Measurements from ENCODE around the gene COL8A2.

COL8A2 gene

DNA sequence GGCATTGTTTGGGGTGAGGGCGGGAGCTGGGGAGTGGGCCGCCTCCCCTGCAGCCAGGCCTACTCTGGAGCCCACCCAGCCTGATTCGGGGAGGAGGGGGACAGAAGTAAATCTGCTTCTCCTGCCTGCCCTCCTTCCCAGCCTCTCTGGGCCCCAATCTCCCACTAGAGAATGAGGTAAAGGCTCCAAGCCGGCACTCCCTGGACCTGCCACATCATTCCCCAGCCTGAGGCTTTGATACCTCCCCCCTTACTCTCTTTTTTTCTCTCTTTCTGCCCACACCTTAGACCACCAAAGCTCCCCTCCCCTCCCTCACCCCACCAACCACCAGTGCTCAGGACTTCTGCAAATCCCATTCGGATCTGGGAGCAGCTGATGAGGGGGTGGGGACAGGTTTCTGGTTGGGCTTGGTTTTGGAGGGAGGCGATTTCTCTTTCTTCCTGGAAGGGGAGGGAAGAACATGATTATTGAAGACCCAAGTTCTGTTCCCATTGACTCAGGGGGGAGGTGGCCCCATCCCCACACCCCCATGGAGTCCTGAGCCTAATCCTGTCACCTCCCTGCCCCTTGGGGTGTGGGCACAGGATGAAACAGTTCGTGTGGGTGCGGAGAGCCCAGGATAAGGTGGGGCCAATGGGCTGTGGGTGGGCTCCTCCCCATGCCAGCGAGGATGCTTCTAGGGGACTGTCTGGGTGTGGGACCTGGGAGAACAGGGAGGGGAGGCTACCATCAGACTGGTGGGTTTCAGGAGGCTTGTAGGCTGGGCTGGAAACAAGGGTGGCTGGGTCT, 32.3 kb upstream of the COL8A2 start:
- DNase-seq = no peak

DNA sequence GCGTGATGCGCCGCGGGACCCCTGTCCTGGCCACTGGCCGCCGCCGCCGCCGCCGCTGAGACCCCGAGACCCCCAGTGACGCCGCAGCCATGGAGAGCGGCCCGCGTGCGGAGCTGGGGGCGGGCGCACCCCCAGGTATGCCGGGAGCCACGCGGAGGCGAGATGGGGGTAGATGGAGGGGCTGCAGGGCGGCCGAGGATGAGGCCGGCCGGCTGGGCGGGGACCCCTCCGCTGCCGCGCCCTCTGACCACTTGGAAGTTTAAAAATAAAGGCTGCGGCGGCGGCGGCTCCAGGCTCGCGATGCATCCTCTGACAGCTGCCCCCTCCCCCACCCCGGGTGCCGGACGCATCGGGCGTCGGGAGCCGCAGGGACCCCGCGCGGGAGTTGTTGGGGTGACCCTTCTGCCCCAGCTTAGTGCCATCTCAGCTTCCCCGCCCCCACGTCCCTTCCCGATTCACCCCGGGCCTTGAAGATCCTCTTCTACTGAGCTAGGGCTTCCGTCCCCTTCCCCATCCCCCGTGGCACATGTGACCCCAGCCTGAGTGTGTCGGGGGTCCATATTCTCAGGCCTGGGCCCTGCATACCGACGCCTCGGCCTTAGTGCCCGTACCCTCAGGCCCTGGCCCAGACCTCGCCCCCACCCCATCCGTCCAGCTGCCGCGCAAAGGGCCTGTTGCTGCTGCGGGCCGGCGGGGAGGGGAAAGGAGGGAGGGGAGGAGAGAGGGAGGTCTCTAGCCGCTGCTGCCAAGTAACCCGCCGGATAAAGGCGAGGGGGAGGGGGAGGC, 31.5 kb upstream of the COL8A2 start:
- DNase-seq = peak; percentile 85

DNA sequence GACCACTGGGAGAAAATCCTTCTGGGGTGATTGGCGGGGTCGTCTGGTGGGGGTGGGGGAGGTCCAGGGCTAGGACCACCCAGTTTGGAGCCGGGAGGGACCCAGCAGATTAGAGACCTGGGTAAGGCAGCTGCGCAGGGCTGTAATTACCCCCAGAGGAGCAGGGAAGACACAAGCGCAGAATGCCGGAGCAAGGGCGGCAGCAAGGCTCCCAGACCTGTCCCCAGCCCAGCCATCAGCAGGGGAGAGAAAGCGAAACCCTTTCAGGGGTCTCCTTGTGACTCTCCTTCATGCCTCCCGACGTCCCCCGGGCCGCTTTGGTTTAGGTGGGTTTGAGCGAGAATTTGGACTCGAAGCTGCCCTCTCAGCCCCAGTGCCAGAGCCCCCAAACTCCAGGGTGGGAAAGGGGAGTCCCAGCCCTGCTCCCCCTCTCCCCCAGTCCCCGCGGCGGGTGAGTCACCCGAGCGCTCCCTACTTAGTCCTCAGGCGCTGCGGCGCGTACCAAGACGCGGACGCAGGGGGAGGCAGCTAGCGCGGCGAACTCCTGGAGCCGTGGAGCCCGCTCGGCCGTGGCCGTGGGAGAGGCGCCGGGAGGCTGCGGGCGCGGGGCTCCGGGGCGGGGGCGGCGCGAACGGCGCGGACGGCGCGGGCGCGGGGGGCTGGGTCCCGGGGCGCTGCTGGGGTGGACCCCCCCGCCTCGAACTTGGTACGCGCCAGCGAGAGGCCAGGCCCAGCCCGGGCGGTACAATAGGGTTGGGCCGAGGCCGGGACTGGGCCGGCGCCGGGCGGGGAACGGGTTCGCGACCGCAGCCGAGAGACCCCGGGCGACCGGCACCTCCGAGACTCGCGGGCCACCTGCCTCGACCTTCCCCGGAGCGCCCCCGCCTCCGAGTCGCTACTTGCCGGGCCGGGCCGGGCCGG, 30.6 kb upstream of the COL8A2 start, which contains the start of gene MAP7D1:
Gene MAP7D1 (plus strand): TSS at position 753 of the 921 bp plus-strand sequence. CDS start 258 bp downstream, outside the sequence.
- DNase-seq = peak; percentile 93

DNA sequence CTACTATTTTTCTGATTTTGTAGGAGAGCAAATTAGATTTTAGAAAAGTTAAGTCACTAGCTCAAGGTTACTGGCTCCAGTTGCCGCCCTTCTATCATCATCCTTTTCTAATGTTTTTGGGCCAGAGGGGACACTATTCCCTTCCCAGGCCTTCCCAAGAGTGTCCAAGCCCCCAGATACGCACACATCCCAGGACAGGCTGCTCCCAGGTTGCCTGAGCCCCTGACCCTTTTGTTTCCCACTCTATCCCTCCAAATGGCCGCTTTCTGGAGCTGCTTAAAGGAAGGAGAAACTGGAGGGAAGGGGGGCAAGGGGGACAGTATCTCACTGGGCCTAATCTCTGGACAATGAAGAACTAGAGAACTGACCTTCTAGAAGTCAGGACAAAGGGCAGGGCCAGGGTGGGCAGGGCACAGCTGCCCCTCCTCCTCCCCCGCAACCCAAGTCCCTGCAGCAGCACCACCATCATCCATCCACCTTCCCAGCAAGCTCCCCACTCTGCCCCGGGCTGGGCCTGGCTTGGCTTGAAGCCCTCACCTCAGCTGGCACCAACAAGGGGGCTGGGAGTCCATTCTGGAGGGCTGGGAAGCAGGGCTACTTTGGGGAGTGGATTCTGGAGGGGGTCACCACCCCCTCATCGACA, 29.9 kb upstream of the COL8A2 start:
- DNase-seq = peak; percentile 28

- DNase-seq = no peak
Observed at GRCh38 chr1:36154335-36154734, 29.3 kb upstream of the COL8A2 start.

GRCh38 chr1:36153476-36153875, 28.5 kb upstream of the COL8A2 start:
- no peak for DNase-seq

DNA sequence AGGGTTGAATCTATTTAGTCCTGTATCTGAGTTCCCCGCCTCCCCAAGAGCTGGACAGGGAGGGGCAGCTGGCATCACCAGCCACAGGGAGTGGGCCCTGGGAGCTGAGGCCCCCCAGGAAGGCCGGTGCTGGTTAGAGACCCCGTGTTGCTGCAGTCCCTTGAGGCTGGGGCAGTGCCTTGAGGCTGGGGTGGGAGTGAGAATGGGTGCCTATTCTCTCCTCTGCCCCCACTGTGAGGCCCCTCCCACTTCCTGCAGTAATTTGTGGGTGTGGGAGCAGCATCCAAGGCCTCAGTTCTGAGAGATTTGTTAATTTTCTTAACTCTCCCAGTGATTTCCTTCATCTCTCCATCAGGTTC, 26.8 kb upstream of the COL8A2 start:
- peak; percentile 47 for DNase-seq

DNA sequence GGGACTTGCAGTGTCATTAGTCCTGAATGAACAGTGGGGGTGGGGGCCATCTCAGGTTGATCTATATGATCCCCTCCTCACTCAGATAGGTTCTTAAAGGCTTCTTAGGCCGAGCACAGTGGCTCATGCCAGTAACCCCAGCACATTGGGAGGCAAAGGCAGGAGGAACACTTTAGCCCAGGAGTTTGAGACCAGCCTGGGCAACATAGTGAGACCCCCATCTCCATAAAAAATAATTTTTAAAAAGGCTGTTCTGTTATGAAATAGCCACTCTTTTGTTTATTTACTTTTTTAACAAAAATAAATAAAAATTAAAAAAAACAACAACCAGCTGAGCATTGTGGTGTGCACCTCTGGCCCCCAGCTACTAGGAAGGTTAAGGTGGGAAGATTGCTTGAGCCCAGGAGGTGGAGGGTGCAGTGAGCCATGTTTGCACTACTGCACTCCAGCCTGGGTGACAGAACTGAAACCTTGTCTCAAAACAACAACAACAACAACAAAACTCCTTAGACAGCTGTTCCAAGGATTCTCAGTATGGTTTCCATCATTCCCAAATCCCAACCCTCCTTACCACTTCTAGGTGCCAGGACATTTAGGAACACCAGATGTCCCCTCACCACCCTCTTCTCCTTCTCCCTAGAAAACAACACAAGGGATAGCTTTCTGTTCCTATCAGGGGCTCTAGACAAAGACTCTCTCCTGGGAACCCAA, 26.3 kb upstream of the COL8A2 start:
- DNase-seq = no peak

- DNase-seq = peak; percentile 92
Observed at GRCh38 chr1:36150296-36151133, 25.5 kb upstream of the COL8A2 start.

DNA sequence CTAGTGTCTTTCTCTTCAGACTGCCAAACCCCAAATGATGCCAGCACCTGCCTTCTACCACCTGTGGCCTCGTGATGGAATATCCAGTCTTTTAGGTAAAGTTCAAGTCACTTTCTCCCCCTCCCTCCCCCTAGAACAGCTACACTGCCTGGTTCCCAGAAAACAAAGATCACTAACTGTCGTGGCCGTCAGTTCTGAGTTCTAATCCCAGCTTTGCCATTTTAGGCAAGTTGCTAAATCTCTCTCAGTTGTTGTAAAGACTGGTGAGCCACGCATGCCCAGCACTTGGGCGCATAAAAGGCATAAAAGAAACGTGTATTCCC, 24.9 kb upstream of the COL8A2 start:
- no peak for DNase-seq

DNA sequence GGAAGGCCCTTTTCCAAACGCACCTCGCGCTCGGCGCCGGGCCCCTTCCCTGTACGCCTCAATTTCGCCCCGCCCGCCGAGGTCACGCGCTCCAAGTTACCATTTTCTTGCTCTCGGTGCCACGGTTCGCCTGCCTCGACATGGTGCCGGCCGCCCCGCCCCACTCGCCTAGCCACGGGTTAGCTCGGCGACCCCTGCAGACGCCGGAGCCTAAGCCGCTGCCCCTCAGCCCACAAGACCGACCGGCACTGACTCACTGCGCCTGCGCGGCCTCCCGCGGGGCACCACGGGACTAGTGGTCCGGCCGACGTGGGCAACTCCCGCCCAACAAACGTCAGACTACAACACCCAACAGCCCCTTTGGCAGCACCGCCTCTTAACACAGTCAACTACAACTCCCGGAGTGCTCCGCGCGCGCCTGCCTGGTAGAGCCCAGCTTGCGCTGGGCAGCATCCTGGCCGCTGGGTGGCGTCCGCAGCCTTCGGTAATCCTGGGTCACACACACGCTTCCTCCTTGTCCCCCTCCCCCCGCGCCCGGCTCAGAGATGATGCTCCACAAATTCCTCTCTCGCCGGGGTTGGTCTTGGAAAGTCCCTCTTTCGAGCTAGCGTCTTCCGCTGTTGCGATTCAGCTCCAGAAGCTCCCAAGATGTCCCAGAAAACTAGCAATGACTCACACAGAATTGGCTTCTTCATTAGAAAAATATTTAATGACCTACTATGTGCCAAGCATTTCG, 24.4 kb upstream of the COL8A2 start, which contains the start of gene TRAPPC3:
Gene TRAPPC3 (minus strand): TSS at position 250 of the 736 bp plus-strand sequence. CDS start 108 bp downstream, at position 142.
- peak; percentile 100 for DNase-seq

DNA sequence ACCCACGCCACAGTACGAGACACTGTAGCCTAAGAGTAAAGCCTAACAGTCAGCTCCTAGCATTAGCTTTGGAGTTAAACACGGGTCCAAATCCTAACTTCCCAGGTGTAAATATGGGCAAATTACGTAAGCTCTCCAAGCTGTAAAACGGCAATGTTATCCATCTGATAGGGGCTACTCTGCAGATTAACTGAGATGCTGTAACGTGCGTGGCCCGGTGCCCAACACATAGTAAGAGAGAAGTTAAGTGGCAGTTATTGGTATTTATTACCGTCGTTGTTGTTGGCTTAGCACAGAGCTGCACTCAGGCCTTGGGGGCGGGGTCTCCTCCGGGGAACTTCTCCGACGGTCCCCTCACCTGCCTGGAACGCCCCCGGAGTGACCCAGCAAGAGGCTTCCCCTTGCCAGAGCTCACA, 23.8 kb upstream of the COL8A2 start:
- no peak for DNase-seq

DNA sequence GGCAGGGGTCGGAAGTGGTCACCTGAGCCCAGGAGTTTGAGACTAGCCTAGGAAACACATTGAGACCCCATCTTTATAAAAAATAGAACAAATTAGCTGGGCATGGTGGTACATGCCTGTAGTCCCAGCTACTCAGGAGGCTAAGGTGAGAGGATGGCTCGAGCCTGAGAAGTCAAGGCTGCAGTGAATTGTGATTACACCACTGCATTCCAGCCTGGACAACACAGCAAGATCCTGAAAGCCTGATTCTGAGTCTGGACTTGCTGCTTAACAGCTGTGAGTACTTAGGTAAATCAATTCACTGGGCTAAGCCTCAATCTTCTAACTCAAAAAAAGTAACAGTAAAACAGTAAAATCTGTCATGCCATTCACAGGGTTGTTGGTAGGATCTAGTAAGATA, 19.4 kb upstream of the COL8A2 start:
- no peak for DNase-seq

DNA sequence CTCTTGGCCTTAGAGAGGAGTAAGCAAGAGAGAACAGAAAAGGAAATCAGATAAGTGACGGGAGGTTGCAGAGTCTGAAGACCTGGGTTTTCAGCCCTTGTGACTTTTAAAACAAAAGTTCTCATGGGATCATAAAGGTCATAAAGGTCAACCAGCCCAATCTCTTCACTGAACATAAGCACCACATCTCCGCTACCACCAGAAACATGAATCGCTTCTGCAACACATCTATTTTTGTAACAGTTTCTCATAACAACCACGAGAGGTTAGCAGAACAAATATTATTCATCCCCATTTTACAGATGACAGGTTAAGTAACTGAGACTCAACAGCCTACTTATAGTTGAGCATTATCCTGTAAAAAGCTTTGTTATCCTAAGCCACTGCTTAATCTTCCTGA, 18.4 kb upstream of the COL8A2 start:
- DNase-seq = no peak

DNA sequence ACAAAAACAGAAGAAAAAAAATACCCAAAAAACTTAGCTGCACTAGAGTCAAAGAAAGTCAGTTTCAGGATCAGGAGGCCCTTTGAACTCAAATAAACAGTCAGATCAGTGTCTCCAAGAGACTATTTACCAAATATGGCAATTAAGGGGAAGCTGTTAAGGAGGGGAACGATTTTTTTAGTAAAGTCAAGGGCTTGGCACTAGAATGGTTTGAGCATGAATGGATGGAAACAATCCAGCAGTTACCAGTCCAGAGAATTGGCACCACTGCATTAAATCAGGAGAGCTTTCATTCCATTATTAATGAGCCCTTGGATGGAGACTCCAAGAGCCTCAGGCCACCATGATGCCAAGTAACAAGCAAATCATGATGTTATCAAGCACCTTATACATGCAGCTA, 17.1 kb upstream of the COL8A2 start:
- no peak for DNase-seq

DNA sequence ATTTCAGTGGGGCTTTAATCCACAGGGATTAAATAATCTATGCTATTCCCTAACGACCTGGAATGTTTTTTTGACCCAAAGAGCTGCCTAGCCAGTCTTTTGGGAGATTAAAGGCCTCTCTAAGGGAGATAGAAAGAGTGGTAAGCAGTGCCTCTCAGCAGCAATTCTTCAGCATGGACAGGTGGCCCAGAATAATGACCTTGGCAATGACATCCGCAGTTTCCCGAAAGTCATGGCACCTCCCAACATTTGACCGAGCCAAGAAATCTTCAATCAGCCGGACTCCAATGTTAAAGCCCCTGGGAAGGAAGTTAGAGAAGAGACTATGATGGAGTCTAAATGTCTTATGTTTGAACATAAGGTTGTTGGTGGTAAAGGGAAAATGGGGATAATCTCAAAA, 14.5 kb upstream of the COL8A2 start:
- no peak for DNase-seq

DNA sequence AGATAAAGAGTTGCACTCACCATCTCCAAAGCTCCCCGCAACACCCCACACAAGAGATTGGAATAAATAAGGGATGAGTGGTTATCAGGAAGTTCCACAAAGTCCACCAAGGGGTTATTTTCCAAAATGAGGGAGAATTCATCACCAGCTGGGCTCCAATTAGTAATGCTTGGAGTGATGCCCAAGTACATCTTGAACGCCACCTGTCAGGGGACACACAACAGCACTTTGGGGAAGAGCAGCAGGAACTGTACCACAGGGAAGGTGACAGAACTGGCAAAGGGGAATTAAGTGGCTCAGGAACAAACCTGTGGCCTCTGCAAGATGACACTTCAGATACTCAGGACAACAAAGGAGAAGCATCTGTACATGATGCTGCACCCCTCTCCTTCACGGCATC, 12.8 kb upstream of the COL8A2 start:
- no peak for DNase-seq

GRCh38 chr1:36137226-36137625, 12.2 kb upstream of the COL8A2 start:
- DNase-seq = no peak

DNA sequence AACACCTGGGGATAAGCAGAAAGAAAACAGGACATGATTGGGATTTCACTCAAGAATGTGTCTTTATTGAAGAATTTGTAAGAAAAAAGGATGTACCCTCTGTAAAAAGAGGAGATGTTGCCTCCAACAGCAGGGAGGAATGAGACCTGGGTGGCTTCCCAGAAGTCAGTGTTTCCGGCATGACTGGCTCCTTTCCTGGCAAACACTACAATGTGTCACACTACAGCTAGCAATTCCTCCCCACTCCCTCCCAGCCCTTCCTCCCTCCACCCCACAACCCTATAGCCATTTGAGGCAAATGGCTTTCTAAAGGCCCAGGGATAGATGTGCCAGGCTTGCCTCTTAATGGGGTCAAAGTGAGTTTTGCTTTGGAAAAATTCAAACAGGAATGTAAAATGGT, 11.5 kb upstream of the COL8A2 start:
- no peak for DNase-seq

DNA sequence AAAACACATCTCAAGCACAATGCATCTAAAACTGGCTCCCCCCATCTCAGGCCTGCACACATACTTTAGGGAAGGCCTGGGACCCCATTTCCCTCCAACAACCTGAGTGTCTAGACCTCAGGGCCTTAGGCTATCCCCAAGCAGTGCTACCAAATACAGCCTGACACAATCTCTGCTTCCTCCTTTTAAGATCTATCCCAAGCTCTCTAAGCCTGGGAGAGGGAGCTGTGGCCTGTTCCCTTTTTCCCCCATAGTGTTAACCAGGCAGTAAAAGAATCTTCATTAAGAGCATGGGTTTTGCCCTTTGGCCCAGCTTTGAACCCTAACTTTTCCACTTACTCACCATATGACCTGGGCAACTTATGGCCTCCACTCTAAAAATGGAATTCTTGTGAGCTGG, 10.8 kb upstream of the COL8A2 start:
- DNase-seq = no peak
